Adrenal gland (tissue), 12 donors: Measurements from ENCODE around the gene DNM2. TPM values are rescaled to one million over a fixed set of nuclear protein-coding genes. Genes with fewer than 3 reads are reported as not detected.
A peak's percentile ranks its signal among the peaks of the same experiment; 100 is the strongest.

Experiments used
- DNase-seq, 7 donors: peaks; one replicate each; pipeline ENCODE4 v3.0.0-alpha.2; 2019 to 2020
- H3K27ac ChIP-seq, 5 donors: fragments of 200-600 bp; sonication (generic) in 4 of 5; 1 replicate in 3 of 5; 2 replicates in 2 of 5; pipeline versions ENCODE4 v1.5.1 to v1.8.0; 2016 to 2020; ENCODE audit warnings: mild to moderate bottlenecking in 1 of 5
- H3K27me3 ChIP-seq: fragments of 200-600 bp; 2 replicates; pipeline ENCODE4 v1.8.0; 2021
- H3K36me3 ChIP-seq, 2 donors: fragments of 200-600 bp; replicated peaks in 1 of 2; 1 replicate in 1 of 2; 2 replicates in 1 of 2; pipeline versions ENCODE4 v1.5.1 to v1.8.0; 2018 to 2022
- H3K4me1 ChIP-seq, 2 donors: fragments of 200-600 bp; replicated peaks in 1 of 2; 1 replicate in 1 of 2; 2 replicates in 1 of 2; pipeline versions ENCODE4 v1.5.1 to v1.8.0; 2018 to 2021
- H3K4me3 ChIP-seq, 4 donors: fragments of 200-600 bp; sonication (generic) in 3 of 4; one replicate each; pipeline ENCODE4 v1.5.1; 2016 to 2018
- H3K9me3 ChIP-seq, 3 donors: fragments of 200-600 bp; sonication (generic) in 1 of 3; replicated peaks in 1 of 3; 1 replicate in 2 of 3; 2 replicates in 1 of 3; pipeline versions ENCODE4 v1.5.1 to v1.8.0; 2016 to 2021
- POLR2A ChIP-seq, 2 donors: fragments of 450-650 bp; IDR thresholded peaks; one replicate each; pipeline ENCODE4 v1.6.1; 2017; ENCODE audit warnings: antibody characterized with exemption in 2 of 2, mild to moderate bottlenecking in 2 of 2, moderate library complexity in 1 of 2
- WGBS, 4 donors: extraction: QIAGEN DNeasy Blood & Tissue Kit in 2 of 4; methylation state at CpG; one replicate each; pipeline versions ENCODE4 v1.1.5 to v1.1.7; 2013 to 2017; 5-methylcytosine and 5-hydroxymethylcytosine counted together
- intact Hi-C, 2 donors: fragments of 100-400 bp; cut with DNase I; formaldehyde crosslinking; loops; one replicate each; pipeline versions ENCODE4 v1.14.1 to v1.15.0; 2022 to 2023
- polyA plus RNA-seq, 3 donors: library from polyadenylated mRNA; stranded (reverse); fragments of 200-250 nt in 2 of 3; fragments of 350-450 nt in 1 of 3; fragmentation: Illumina TruSeq in 1 of 3; extraction: RNeasy Lipid Tissue Mini Kit (QIAGEN cat#74804) in 1 of 3; gene quantifications; one replicate each; pipeline ENCODE4 v1.2.3, GENCODE V29; 2013 to 2014
- total RNA-seq, 9 donors: library from RNA; depleted of rRNA in 4 of 9; stranded (reverse); fragments of >200 nt in 4 of 9; fragments of 120-200 nt in 1 of 9; fragmentation: NEBNext Ultra II Directional in 1 of 9; extraction: Animal tissue kit (Norgen Biotek cat#: 25700) in 1 of 9; gene quantifications; one replicate each; pipeline versions ENCODE4 v1.1.0 to v1.2.4, GENCODE V29; 2013 to 2023
- TF ChIP-seq, protein P1 (sequence below), 6 experiments: fragments of 450-650 bp in 4 of 6; fragments of 200-600 bp in 2 of 6; sonication (generic) in 1 of 6; IDR thresholded peaks; 1 replicate in 5 of 6; 2 replicates in 1 of 6; pipeline versions ENCODE4 v1.5.1 to v1.8.0; 2016 to 2021; ENCODE audit warnings: antibody characterized with exemption in 6 of 6, mild to moderate bottlenecking in 2 of 6, moderate library complexity in 1 of 6
- donor health status: healthy with polysubstance abuse.
- donor health status: Bipolar disorder and iron deficiency.
- donor health status: DM: yes; HTN: yes; CAD: no.
- donor health status: DM: no; HTN: no; CAD: no.
- donor health status: DM: no; HTN: no; CAD: no.
- donor health status: DM: yes; HTN: yes; CAD: no.

The DNM2 gene
- total and polyA plus RNA-seq, 12 donors = 73.3 to 196 (median 153) TPM

DNA sequence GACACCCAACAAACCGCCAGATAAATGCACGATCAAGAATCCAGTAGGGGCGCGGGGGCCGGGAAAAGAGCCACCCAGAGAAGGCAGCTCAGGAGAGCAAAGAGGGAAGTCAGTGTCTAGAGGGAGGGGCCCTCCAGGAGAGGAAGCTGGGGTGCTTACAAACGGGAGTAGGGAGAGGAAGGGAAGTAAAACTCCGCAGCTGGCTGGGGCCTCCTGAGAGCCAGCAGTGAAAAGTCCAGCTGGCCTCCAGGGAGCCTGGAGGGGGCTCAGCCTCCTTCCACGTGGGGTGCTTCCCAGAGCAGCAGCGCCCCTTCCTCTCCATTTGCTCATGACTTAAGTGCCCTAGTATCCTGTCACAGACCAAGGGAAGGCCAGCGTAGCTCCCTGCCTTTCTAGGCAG, 66.4 kb downstream of the DNM2 start:
- H3K27ac ChIP-seq = peak overlapping the region in 3 of 5 donors; percentile 3 to 65 (median 31)
- intact Hi-C loops = no loop called here
- H3K4me3 ChIP-seq = no peak overlapping the region
- H3K27me3 ChIP-seq = no peaks in the 10 kb centered on the region
- H3K4me1 ChIP-seq = no peaks in the 10 kb centered on the region
- H3K9me3 ChIP-seq = no peaks in the 10 kb centered on the region
- WGBS, 4 donors = 68 to 77% (median 71%) methylated on average over 10 of the region's 10 CpGs
- TF ChIP-seq, protein P1, sequence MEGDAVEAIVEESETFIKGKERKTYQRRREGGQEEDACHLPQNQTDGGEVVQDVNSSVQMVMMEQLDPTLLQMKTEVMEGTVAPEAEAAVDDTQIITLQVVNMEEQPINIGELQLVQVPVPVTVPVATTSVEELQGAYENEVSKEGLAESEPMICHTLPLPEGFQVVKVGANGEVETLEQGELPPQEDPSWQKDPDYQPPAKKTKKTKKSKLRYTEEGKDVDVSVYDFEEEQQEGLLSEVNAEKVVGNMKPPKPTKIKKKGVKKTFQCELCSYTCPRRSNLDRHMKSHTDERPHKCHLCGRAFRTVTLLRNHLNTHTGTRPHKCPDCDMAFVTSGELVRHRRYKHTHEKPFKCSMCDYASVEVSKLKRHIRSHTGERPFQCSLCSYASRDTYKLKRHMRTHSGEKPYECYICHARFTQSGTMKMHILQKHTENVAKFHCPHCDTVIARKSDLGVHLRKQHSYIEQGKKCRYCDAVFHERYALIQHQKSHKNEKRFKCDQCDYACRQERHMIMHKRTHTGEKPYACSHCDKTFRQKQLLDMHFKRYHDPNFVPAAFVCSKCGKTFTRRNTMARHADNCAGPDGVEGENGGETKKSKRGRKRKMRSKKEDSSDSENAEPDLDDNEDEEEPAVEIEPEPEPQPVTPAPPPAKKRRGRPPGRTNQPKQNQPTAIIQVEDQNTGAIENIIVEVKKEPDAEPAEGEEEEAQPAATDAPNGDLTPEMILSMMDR (IDR thresholded peaks at IDR 0.05) = no peak
- no peak for TF ChIP-seq POLR2A (IDR thresholded peaks at IDR 0.05)
- DNase-seq = peak in 3 of 7 donors; percentile 50 to 55 (median 54)
- peaks cover 0 to 98% of the 10 kb centered on the region in 2 donors for H3K36me3 ChIP-seq

DNA sequence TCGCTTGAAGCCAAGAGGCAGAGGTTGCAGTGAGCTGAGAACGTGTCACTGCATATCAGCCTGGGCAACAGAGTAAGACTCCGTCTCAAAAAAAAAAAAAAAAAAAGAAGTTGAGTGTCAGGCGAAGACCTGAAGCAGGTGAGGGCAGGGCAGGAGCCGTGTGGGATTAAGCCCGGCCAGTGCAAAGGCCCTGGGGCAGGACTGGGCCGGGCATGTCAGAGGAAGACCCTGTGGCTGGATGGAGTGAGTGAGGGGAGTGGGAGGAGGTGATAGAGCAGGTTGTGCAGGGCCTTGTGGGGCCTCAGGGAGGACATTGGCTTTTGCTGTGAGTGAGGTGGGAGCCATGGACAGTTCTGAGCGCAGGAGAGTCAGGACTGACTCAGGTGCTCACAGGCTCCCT, 70.3 kb downstream of the DNM2 start:
- TF ChIP-seq, protein P1 (IDR thresholded peaks at IDR 0.05) = no peak
- no peak for TF ChIP-seq POLR2A (IDR thresholded peaks at IDR 0.05)
- WGBS, 4 donors = 92 to 96% (median 95%) methylated on average over 8 of the region's 8 CpGs
- peaks cover 0 to 94% of the 10 kb centered on the region in 2 donors for H3K36me3 ChIP-seq

DNA sequence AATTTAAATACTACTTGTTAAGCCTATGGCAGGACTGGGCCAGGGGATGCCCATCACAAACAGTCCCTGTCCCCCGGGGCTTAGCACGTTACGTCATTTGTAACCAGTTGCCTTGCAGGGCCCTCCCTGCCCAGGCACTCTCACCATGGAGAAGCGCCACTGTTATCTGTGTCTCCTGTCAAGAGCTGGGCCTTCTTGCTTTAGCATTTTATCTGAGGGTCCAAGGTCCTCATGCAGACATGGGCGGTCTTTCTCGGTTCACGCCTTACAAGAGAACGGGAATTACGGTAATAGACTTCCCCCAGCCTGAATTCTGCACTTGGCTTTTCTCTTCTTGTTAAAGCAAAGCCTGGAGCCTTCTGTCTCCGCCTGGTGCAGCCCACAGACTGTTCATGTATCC, 72.0 kb downstream of the DNM2 start:
- H3K4me1 ChIP-seq = no peaks in the 10 kb centered on the region
- peaks cover 0 to 93% of the 10 kb centered on the region in 2 donors for H3K36me3 ChIP-seq
- 88 to 93% (median 92%) methylated on average over 10 of the region's 10 CpGs for WGBS, 4 donors
- intact Hi-C loops = no loop called here
- no peak for TF ChIP-seq POLR2A (IDR thresholded peaks at IDR 0.05)
- TF ChIP-seq, protein P1 (IDR thresholded peaks at IDR 0.05) = no peak
- H3K27me3 ChIP-seq = no peaks in the 10 kb centered on the region
- no peak overlapping the region for H3K4me3 ChIP-seq
- H3K9me3 ChIP-seq = no peaks in the 10 kb centered on the region
- no peak overlapping the region for H3K27ac ChIP-seq
- DNase-seq = no peak

More for the DNA sequence above, 70.3 kb downstream of the DNM2 start:
- Histone ChIP-seq H3K27me3 (no peaks in the 10 kb centered on the region), H3K27ac (no peak overlapping the region), H3K9me3 (no peaks in the 10 kb centered on the region), H3K4me1 (no peaks in the 10 kb centered on the region), H3K4me3 (no peak overlapping the region)
- DNase-seq = no peak
- intact Hi-C loops = no loop called here

DNA sequence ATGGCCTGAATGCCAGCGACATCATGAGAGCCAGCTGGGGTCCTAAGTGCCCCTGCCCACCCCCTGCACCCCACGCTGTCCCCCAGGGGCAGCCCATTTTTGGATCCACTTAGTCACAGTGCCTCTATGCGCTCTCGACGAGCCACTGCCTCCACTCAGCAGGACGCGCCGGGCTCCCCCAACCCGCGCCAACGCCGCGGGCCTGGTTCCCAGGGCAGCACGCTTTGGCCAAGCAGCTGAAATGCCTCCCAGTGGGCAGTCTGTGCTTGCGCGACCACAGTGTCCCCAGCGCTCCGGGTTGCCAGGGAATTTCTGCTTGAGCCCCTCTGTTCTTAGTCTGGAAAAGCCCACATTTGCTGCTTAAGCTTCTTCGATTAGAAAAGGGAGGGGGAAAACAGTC, 78.8 kb downstream of the DNM2 start:
- Histone ChIP-seq H3K4me3 (no peak overlapping the region), H3K4me1 (peaks cover 0 to 5% of the 10 kb centered on the region in 2 donors), H3K36me3 (peaks cover 0 to 92% of the 10 kb centered on the region in 2 donors), H3K27ac (no peak overlapping the region), H3K27me3 (no peaks in the 10 kb centered on the region), H3K9me3 (no peaks in the 10 kb centered on the region)
- TF ChIP-seq, protein P1 (IDR thresholded peaks at IDR 0.05) = no peak
- TF ChIP-seq POLR2A (IDR thresholded peaks at IDR 0.05) = no peak
- WGBS, 4 donors = 91 to 95% (median 93%) methylated on average over 17 to 19 of the region's 19 CpGs
- DNase-seq = no peak
- intact Hi-C loops = no loop called here
